ENCODE measurements around the gene DAGLA.

The DAGLA gene

DNA sequence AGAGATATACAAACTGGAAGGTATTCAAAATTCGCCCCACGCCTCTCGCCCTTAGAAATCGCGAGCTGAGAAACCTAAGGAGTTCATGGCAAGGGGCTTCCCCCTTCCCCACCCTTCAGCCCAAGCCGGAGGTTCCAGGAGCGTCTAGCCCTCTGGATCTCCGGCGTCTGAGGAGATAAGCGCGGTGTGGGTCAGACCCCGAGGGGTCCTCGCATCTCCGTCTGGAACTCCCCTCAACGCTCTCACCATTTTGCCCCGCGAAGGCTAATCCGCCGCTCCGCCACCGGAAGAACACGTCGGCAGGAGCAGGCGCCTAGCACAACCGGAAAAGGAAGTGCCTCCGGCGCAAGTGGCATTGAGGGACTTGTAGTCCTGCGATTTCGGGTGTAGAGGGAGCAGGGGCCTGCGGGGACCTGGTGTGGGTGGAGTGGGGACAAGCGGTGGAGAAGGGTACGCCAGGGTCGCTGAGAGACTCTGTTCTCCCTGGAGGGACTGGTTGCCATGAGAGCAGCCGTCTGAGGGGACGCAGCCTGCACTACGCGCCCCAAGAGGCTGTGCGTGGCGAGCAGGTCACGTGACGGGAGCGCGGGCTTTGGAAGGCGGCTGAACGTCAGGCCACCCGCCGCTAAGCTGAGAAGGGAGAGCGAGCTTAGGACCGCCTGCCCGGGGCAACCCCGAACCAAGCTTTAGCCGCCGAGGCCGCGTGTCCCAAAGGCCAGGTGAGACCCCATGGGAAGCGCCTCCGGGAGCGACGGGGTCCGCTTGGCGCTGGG, 112.3 kb downstream of the DAGLA start, which contains the start of the genes FEN1 and TMEM258:
Gene FEN1, plus strand, starts transcription at position 602 of the 773 bp plus-strand sequence. CDS start 2,451 bp downstream, outside the sequence.
Gene TMEM258, minus strand, starts transcription at position 290 of the 773 bp plus-strand sequence. Its CDS starts 41 bp downstream, at position 249.
- Histone ChIP-seq H3K9ac (ENCODE audit: insufficient read length) (peak within 1 kb of the TSS; percentile 95), H3K27ac (peak within 1 kb of the TSS; percentile 97), H3K36me3 (ENCODE audit: insufficient read depth, low read length) (peaks cover 53% of the 10 kb centered on the region), H3K9me3 (ENCODE audit: low read depth, low read length) (no peaks in the 10 kb centered on the region), H3K4me3 (peak within 1 kb of the TSS; percentile 97)
- DNase-seq (ENCODE audit: low read depth, low spot score), result peak; percentile 83
- TF ChIP-seq EZH2 (IDR thresholded peaks at IDR 0.05) (no peak), FOXP2 (optimal IDR thresholded peaks at IDR 0.05; ENCODE audit: control extremely low read depth, extremely low read length, insufficient read depth) (peak; percentile 48), POLR2AphosphoS5 (IDR thresholded peaks at IDR 0.05; ENCODE audit: borderline replicate concordance, low read depth, low read length) (peak; percentile 93)

DNA sequence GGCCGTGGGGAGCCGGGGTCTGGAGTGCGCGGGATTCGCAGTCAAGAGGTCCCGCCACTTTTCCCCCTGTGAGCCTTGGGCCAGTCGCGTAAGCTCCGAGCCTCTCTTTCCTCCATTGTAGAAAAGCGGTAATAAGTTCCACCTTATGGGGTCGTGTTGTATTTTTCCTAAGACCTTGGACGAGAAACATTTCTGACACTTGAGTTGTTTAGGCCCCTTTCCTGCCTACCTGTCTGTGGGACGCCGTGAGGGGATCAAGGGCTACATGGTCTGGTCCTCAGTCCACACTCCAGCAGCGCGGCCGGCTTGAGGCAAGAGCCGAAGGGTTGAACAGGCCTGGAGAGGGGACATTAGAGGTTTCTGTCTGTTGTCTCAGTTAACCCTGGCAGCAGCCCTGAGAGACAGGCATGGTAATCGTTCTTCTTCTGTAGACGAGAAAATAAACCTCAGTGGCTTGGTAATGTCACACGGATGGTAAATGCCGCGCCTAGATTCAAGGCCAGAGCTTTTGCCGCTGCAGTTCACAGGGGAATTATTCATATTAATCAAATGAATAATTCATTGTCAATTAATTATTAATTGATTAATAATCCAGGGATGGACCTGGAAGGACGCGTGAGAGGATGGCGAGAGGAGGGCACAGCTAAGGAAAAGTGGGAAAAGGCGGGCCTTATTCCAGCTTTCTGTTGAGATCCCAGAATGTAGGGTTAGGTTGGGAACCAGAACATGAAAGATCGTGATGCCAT, 113.1 kb downstream of the DAGLA start:
- TF ChIP-seq POLR2AphosphoS5 (IDR thresholded peaks at IDR 0.05; ENCODE audit: borderline replicate concordance, low read depth, low read length), result peak; percentile 6; the same call in 1 of the 2 replicates
- no peak for TF ChIP-seq EZH2 (IDR thresholded peaks at IDR 0.05)
- no peak for TF ChIP-seq FOXP2 (optimal IDR thresholded peaks at IDR 0.05; ENCODE audit: control extremely low read depth, extremely low read length, insufficient read depth)
- Histone ChIP-seq H3K4me3 (peak overlapping the region; percentile 97), H3K9ac (ENCODE audit: insufficient read length) (peak overlapping the region; percentile 95), H3K9me3 (ENCODE audit: low read depth, low read length) (no peaks in the 10 kb centered on the region), H3K27ac (peak overlapping the region; percentile 97), H3K36me3 (ENCODE audit: insufficient read depth, low read length) (peaks cover 58% of the 10 kb centered on the region)
- DNase-seq (ENCODE audit: low read depth, low spot score), result no peak

DNA sequence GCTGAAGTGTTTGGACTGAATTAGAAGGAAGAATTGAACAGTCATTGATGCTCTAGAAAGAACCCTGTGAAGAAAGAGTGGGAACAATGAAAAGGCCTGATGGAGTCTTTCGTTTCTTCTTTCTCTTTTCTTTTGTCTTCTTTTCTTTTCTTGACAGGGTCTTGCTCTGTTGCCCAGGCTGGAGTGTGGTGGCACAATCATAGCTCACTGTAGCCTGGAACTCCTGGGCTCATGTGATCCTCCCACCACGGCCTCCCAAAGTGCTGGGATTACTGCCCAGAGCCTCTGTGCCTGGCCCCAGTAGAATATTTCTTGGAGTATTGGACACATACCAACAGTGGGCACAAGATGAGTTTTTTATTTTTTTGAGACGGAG, 113.6 kb downstream of the DAGLA start:
- no peak for TF ChIP-seq EZH2 (IDR thresholded peaks at IDR 0.05)
- TF ChIP-seq FOXP2 (optimal IDR thresholded peaks at IDR 0.05; ENCODE audit: control extremely low read depth, extremely low read length, insufficient read depth), result no peak
- TF ChIP-seq POLR2AphosphoS5 (IDR thresholded peaks at IDR 0.05; ENCODE audit: borderline replicate concordance, low read depth, low read length), result no peak
- H3K27ac ChIP-seq, result peak overlapping the region; percentile 97; the same call in 1 of the 2 replicates
- no peak for DNase-seq (ENCODE audit: low read depth, low spot score)

DNA sequence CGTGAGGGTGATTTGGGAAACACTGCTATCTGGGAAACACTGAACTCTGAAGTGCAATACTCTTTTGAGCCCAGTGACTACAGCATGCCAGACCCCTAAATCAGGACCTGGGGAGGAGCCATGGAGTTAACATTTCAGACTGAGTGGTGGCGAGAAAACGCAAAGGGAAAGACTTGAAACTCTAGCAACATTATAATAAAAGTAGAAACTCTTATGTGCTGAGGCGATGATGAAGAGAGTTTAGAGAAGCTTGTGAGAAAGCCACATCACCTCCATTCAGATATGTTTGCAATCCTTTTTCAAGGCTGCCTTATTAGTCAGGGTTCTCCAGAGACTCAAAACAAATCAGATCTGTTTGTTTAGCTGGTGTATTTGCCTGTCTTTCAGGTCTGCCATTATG, 114.4 kb downstream of the DAGLA start:
- no peak for DNase-seq (ENCODE audit: low read depth, low spot score)
- peaks cover 57% of the 10 kb centered on the region for H3K36me3 ChIP-seq (ENCODE audit: insufficient read depth, low read length)
- H3K9me3 ChIP-seq (ENCODE audit: low read depth, low read length), result no peaks in the 10 kb centered on the region
- peak overlapping the region; percentile 47; the same call in 1 of the 2 replicates for H3K27ac ChIP-seq
- no peak for TF ChIP-seq POLR2AphosphoS5 (IDR thresholded peaks at IDR 0.05; ENCODE audit: borderline replicate concordance, low read depth, low read length)
- TF ChIP-seq FOXP2 (optimal IDR thresholded peaks at IDR 0.05; ENCODE audit: control extremely low read depth, extremely low read length, insufficient read depth), result no peak
- TF ChIP-seq EZH2 (IDR thresholded peaks at IDR 0.05), result no peak
- peak overlapping the region; percentile 59 for H3K4me3 ChIP-seq
- peak overlapping the region; percentile 95 for H3K9ac ChIP-seq (ENCODE audit: insufficient read length)

More for the DNA sequence above, 113.6 kb downstream of the DAGLA start:
- Histone ChIP-seq H3K9ac (ENCODE audit: insufficient read length) (peak overlapping the region; percentile 95), H3K36me3 (ENCODE audit: insufficient read depth, low read length) (peaks cover 59% of the 10 kb centered on the region), H3K4me3 (peak overlapping the region; percentile 97), H3K9me3 (ENCODE audit: low read depth, low read length) (no peaks in the 10 kb centered on the region)

DNA sequence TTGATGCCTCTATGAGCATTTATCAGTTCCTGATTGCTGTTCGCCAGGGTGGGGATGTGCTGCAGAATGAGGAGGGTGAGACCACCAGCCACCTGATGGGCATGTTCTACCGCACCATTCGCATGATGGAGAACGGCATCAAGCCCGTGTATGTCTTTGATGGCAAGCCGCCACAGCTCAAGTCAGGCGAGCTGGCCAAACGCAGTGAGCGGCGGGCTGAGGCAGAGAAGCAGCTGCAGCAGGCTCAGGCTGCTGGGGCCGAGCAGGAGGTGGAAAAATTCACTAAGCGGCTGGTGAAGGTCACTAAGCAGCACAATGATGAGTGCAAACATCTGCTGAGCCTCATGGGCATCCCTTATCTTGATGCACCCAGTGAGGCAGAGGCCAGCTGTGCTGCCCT, 115.3 kb downstream of the DAGLA start:
- no peak overlapping the region for H3K4me3 ChIP-seq
- no peak for DNase-seq (ENCODE audit: low read depth, low spot score)
- peaks cover 57% of the 10 kb centered on the region for H3K36me3 ChIP-seq (ENCODE audit: insufficient read depth, low read length)
- no peaks in the 10 kb centered on the region for H3K9me3 ChIP-seq (ENCODE audit: low read depth, low read length)
- TF ChIP-seq POLR2AphosphoS5 (IDR thresholded peaks at IDR 0.05; ENCODE audit: borderline replicate concordance, low read depth, low read length) (no peak), EZH2 (IDR thresholded peaks at IDR 0.05) (no peak), FOXP2 (optimal IDR thresholded peaks at IDR 0.05; ENCODE audit: control extremely low read depth, extremely low read length, insufficient read depth) (no peak)
- H3K27ac ChIP-seq, result no peak overlapping the region
- no peak overlapping the region for H3K9ac ChIP-seq (ENCODE audit: insufficient read length)

DNA sequence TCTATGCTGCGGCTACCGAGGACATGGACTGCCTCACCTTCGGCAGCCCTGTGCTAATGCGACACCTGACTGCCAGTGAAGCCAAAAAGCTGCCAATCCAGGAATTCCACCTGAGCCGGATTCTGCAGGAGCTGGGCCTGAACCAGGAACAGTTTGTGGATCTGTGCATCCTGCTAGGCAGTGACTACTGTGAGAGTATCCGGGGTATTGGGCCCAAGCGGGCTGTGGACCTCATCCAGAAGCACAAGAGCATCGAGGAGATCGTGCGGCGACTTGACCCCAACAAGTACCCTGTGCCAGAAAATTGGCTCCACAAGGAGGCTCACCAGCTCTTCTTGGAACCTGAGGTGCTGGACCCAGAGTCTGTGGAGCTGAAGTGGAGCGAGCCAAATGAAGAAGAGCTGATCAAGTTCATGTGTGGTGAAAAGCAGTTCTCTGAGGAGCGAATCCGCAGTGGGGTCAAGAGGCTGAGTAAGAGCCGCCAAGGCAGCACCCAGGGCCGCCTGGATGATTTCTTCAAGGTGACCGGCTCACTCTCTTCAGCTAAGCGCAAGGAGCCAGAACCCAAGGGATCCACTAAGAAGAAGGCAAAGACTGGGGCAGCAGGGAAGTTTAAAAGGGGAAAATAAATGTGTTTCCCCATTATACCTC, 115.8 kb downstream of the DAGLA start:
- H3K9me3 ChIP-seq (ENCODE audit: low read depth, low read length), result no peaks in the 10 kb centered on the region
- 0 out of 2 replicates have a peak overlapping the region, but pooled peaks have one; percentile 10 for H3K27ac ChIP-seq
- no peak for TF ChIP-seq EZH2 (IDR thresholded peaks at IDR 0.05)
- TF ChIP-seq POLR2AphosphoS5 (IDR thresholded peaks at IDR 0.05; ENCODE audit: borderline replicate concordance, low read depth, low read length), result no peak
- TF ChIP-seq FOXP2 (optimal IDR thresholded peaks at IDR 0.05; ENCODE audit: control extremely low read depth, extremely low read length, insufficient read depth), result no peak
- H3K9ac ChIP-seq (ENCODE audit: insufficient read length), result no peak overlapping the region
- DNase-seq (ENCODE audit: low read depth, low spot score), result no peak
- H3K36me3 ChIP-seq (ENCODE audit: insufficient read depth, low read length), result peaks cover 62% of the 10 kb centered on the region
- no peak overlapping the region for H3K4me3 ChIP-seq

All from SK-N-MC (cell line).